CD14-positive monocyte (primary cell): ENCODE measurements around the gene RPS19. TPM values are rescaled to one million over a fixed set of nuclear protein-coding genes. Genes with fewer than 3 reads are reported as not detected.

Experiments
- DNase-seq, 3 donors: peaks; one replicate each; pipeline ENCODE4 v3.0.0-alpha.2; 2011 to 2022
- H2AFZ ChIP-seq: 2 replicates; pipeline ENCODE4 v1.6.0; 2012; ENCODE audit warnings: mild to moderate bottlenecking, low read depth, low read length, inconsistent platforms; ENCODE audit not compliant: insufficient read depth, poor library complexity, severe bottlenecking
- H3K27ac ChIP-seq, 2 donors: 1 replicate in 1 of 2; 2 replicates in 1 of 2; pipeline ENCODE4 v1.5.1; 2012 to 2013; ENCODE audit warnings: low read length in 2 of 2, control low read depth in 1 of 2, inconsistent platforms in 1 of 2, low read depth in 1 of 2, mild to moderate bottlenecking in 1 of 2
- H3K27me3 ChIP-seq, 2 donors: one replicate each; pipeline versions ENCODE4 v1.6.0 to v1.6.1; 2011 to 2013; ENCODE audit warnings: low read length in 2 of 2; ENCODE audit not compliant: control insufficient read depth in 2 of 2, insufficient read depth in 2 of 2
- H3K36me3 ChIP-seq, 2 donors: replicated peaks in 1 of 2; 1 replicate in 1 of 2; 2 replicates in 1 of 2; pipeline versions ENCODE4 v1.5.1 to v1.6.1; 2012 to 2013; ENCODE audit warnings: low read length in 2 of 2, control low read depth in 1 of 2, inconsistent platforms in 1 of 2, mild to moderate bottlenecking in 1 of 2; ENCODE audit not compliant: insufficient read depth in 2 of 2, control insufficient read depth in 1 of 2
- H3K4me1 ChIP-seq, 2 donors: 1 replicate in 1 of 2; 2 replicates in 1 of 2; pipeline versions ENCODE4 v1.5.1 to v1.6.1; 2012 to 2013; ENCODE audit warnings: low read length in 2 of 2, control low read depth in 1 of 2, inconsistent platforms in 1 of 2, mild to moderate bottlenecking in 1 of 2, moderate library complexity in 1 of 2; ENCODE audit not compliant: insufficient read depth in 2 of 2, control insufficient read depth in 1 of 2
- H3K4me2 ChIP-seq: replicated peaks from 2 replicates; pipeline ENCODE3; 2012; ENCODE audit warnings: low read length, moderate library complexity, mild to moderate bottlenecking; ENCODE audit not compliant: poor library complexity, severe bottlenecking; ENCODE audit errors: extremely low read depth
- H3K4me3 ChIP-seq, 3 experiments: fragments of 200-600 bp in 1 of 3; sonication (generic) in 1 of 3; replicated peaks in 1 of 3; 1 replicate in 2 of 3; 2 replicates in 1 of 3; pipeline ENCODE4 v1.5.1; 2011 to 2013; ENCODE audit warnings: low read length in 3 of 3, mild to moderate bottlenecking in 3 of 3, control low read depth in 2 of 3, low read depth in 2 of 3, inconsistent platforms in 1 of 3, moderate library complexity in 1 of 3
- H3K79me2 ChIP-seq: 2 replicates; pipeline ENCODE4 v1.6.0; 2012; ENCODE audit warnings: mild to moderate bottlenecking, control low read depth, inconsistent platforms, low read length, moderate library complexity; ENCODE audit not compliant: insufficient read depth
- H3K9ac ChIP-seq: 2 replicates; pipeline ENCODE4 v1.6.0; 2017; ENCODE audit warnings: low read length, mild to moderate bottlenecking; ENCODE audit not compliant: insufficient read depth, poor library complexity, severe bottlenecking
- H3K9me3 ChIP-seq, 2 donors: replicated peaks in 1 of 2; 1 replicate in 1 of 2; 2 replicates in 1 of 2; pipeline versions ENCODE4 v1.5.1 to v1.6.1; 2012 to 2013; ENCODE audit warnings: low read length in 2 of 2, control low read depth in 1 of 2; ENCODE audit not compliant: control insufficient read depth in 1 of 2, insufficient read depth in 1 of 2
- H4K20me1 ChIP-seq: 2 replicates; pipeline ENCODE4 v1.6.0; 2012; ENCODE audit warnings: mild to moderate bottlenecking, low read length, control low read depth, moderate library complexity; ENCODE audit not compliant: insufficient read depth
- H3K27ac Mint-ChIP-seq, 7 donors: one replicate each; pipeline ENCODE4 v1.8.0; 2020; ENCODE audit warnings: mild to moderate bottlenecking in 7 of 7, mixed read lengths in 7 of 7, moderate library complexity in 6 of 7, inconsistent platforms in 2 of 7
- H3K27me3 Mint-ChIP-seq, 3 donors: one replicate each; pipeline ENCODE4 v1.8.0; 2021 to 2022; ENCODE audit warnings: low read depth in 3 of 3, mild to moderate bottlenecking in 3 of 3, mixed read lengths in 3 of 3, moderate library complexity in 3 of 3, inconsistent platforms in 1 of 3
- H3K36me3 Mint-ChIP-seq, 2 donors: one replicate each; pipeline ENCODE4 v1.8.0; 2020; ENCODE audit warnings: mixed read lengths in 2 of 2, inconsistent platforms in 1 of 2, mild to moderate bottlenecking in 1 of 2
- H3K4me1 Mint-ChIP-seq: one replicate; pipeline ENCODE4 v1.8.0; 2020; ENCODE audit warnings: mild to moderate bottlenecking, mixed read lengths
- H3K4me3 Mint-ChIP-seq, 2 donors: one replicate each; pipeline ENCODE4 v1.8.0; 2020; ENCODE audit warnings: mild to moderate bottlenecking in 2 of 2, mixed read lengths in 2 of 2, moderate library complexity in 1 of 2
- H3K9me3 Mint-ChIP-seq, 7 donors: one replicate each; pipeline ENCODE4 v1.8.0; 2020 to 2022; ENCODE audit warnings: mixed read lengths in 7 of 7, mild to moderate bottlenecking in 6 of 7, moderate library complexity in 6 of 7, inconsistent platforms in 2 of 7
- WGBS: methylation state at CpG from one replicate; pipeline ENCODE4 v1.1.5; 2013; ENCODE audit warnings: missing lambda C conversion rate; ENCODE audit not compliant: insufficient coverage; 5-methylcytosine and 5-hydroxymethylcytosine counted together
- intact Hi-C, 2 donors: fragments of 100-400 bp; cut with micrococcal nuclease; formaldehyde crosslinking; loops; one replicate each; pipeline versions ENCODE4 v1.15.0 to v1.15.1; 2023
- polyA plus RNA-seq, 3 donors: library from polyadenylated mRNA; depleted of rRNA in 1 of 3; unstranded in 2 of 3; stranded (reverse) in 1 of 3; fragments of 300-500 nt in 2 of 3; fragments of >200 nt in 1 of 3; fragmentation: Illumina TruSeq in 2 of 3; gene quantifications; 1 replicate in 2 of 3; 2 replicates in 1 of 3; pipeline ENCODE4 v1.2.3, GENCODE V29; 2012 to 2021
- TF ChIP-seq, protein P1 (sequence below): fragments of 200-600 bp; IDR thresholded peaks from one replicate; pipeline ENCODE4 v1.8.0; 2022; ENCODE audit warnings: antibody characterized with exemption, mild to moderate bottlenecking

The RPS19 gene
- polyA plus RNA-seq, 3 donors: 1,234 to 2,117 (median 1,424) TPM

DNA sequence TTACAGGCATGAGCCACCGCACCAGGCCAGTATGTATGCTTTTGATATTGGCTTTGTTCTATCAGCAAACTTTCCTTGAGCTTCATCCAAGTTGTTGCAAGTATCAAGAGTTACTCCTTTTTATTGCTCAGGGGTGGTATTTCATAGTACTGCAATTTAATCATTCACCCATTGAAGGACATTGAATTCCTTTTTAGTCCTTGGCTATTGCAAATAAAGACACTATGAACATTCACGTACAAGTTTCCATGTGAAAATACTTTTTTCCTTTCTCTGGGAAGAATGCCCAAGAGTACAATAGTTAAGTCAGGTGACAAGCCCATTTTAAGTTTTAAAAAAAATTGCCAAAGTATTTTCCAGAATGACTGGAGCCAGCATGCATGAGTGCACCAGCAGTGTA, 43.3 kb upstream of the RPS19 start:
- Histone ChIP-seq H3K4me3 (no peak overlapping the region), H3K79me2 (no peaks in the 10 kb centered on the region), H3K27me3 (peaks cover 0 to 3% of the 10 kb centered on the region in 2 donors), H3K4me2 (no peak overlapping the region), H3K9ac (no peak overlapping the region), H2AFZ (no peak overlapping the region), H3K27ac (no peak overlapping the region), H3K4me1 (peaks cover 13% of the 10 kb centered on the region in 2 donors), H4K20me1 (no peaks in the 10 kb centered on the region), H3K36me3 (no peaks in the 10 kb centered on the region), H3K9me3 (no peaks in the 10 kb centered on the region)
- Mint-ChIP-seq H3K36me3 (peaks cover 5 to 11% of the 10 kb centered on the region in 2 donors), H3K4me3 (no peak overlapping the region), H3K9me3 (no peaks in the 10 kb centered on the region), H3K4me1 (peaks cover 23% of the 10 kb centered on the region), H3K27ac (no peak overlapping the region), H3K27me3 (peaks cover 14 to 19% (median 19%) of the 10 kb centered on the region in 3 donors)
- intact Hi-C loops: loop anchor here in 1 of 2 donors (5.0 kb wide), 1 partner anchor 34 kb away; no protein-coding TSS in a partner anchor
- DNase-seq: no peak
- TF ChIP-seq, protein P1, sequence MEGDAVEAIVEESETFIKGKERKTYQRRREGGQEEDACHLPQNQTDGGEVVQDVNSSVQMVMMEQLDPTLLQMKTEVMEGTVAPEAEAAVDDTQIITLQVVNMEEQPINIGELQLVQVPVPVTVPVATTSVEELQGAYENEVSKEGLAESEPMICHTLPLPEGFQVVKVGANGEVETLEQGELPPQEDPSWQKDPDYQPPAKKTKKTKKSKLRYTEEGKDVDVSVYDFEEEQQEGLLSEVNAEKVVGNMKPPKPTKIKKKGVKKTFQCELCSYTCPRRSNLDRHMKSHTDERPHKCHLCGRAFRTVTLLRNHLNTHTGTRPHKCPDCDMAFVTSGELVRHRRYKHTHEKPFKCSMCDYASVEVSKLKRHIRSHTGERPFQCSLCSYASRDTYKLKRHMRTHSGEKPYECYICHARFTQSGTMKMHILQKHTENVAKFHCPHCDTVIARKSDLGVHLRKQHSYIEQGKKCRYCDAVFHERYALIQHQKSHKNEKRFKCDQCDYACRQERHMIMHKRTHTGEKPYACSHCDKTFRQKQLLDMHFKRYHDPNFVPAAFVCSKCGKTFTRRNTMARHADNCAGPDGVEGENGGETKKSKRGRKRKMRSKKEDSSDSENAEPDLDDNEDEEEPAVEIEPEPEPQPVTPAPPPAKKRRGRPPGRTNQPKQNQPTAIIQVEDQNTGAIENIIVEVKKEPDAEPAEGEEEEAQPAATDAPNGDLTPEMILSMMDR: no peak
- no CpG with 5 or more reads among the region's 2 CpGs for WGBS

DNA sequence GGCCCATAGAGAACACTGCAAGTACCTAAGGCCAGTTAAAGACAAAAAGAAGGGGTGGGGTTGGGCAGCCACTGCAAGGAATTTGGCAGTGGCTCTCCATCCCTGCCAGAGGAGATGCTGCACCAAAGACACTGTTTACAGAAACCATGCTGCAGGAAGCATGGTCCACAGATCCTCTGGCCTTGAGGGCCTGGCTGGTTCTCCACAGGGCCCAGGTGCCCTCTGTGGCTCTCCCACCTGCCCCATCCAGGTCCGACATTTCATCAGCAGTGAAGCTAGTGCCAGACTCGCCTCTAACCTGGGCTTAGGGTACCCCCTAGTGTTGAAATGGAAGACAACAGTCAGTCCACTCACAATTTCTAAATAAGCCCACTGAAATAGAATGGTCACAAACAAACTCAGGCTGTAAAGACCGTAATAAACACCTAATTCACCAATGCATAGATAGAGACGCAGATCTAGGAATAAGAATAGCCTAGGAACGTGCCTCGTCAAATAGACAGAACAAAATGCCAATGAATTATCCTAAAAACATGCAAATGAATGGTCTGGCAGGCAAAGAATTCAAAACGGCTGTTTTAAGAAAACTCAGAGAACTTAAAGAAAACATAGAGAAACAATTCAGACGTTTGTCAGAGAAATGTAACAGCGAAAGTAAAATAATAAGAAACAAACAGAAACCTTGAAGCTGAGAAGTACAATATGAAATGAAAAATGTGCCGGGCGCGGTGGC, 38.9 kb upstream of the RPS19 start:
- intact Hi-C loops: loop anchor here (1.0 to 2.0 kb wide), 4 partner anchors 28 to 66 kb away; partner anchors contain the start of gene CEACAM6 (in 1 of the 2)
- H3K4me1 Mint-ChIP-seq: peaks cover 11% of the 10 kb centered on the region

More for the DNA sequence above, 38.9 kb upstream of the RPS19 start:
- Mint-ChIP-seq H3K27ac (no peak overlapping the region), H3K9me3 (peaks cover 0 to 1% (median 0%) of the 10 kb centered on the region in 7 donors), H3K27me3 (peaks cover 10 to 31% (median 24%) of the 10 kb centered on the region in 3 donors), H3K36me3 (no peaks in the 10 kb centered on the region), H3K4me3 (peak overlapping the region in 1 of 2 donors; percentile 62)
- 50% methylated on average over 6 of the region's 12 CpGs for WGBS
- Histone ChIP-seq H3K9ac (no peak overlapping the region), H3K79me2 (no peaks in the 10 kb centered on the region), H4K20me1 (no peaks in the 10 kb centered on the region), H3K4me2 (no peak overlapping the region), H3K36me3 (no peaks in the 10 kb centered on the region), H3K9me3 (no peaks in the 10 kb centered on the region), H3K4me1 (peaks cover 5 to 7% of the 10 kb centered on the region in 2 donors), H3K27ac (no peak overlapping the region), H3K4me3 (no peak overlapping the region), H3K27me3 (peaks cover 0 to 3% of the 10 kb centered on the region in 2 donors), H2AFZ (no peak overlapping the region)
- peak; percentile 60 to 75 (median 74) for DNase-seq
- TF ChIP-seq, protein P1: peak; percentile 84
